Keratinocyte (primary cell): ENCODE measurements around the gene ANKS1B.

Source experiments
- CTCF ChIP-seq, 3 experiments: IDR thresholded peaks in 1 of 3; conservative IDR thresholded peaks in 1 of 3; optimal IDR thresholded peaks in 1 of 3; 2 replicates in 2 of 3; 3 replicates in 1 of 3; pipeline versions ENCODE3 to v1.5.1; 2011; ENCODE audit warnings: low read length in 3 of 3, mild to moderate bottlenecking in 3 of 3, moderate library complexity in 2 of 3, control low read depth in 1 of 3, inconsistent platforms in 1 of 3; ENCODE audit not compliant: insufficient read depth in 2 of 3; ENCODE audit errors: extremely low read depth in 1 of 3
- EZH2 ChIP-seq: IDR thresholded peaks from one replicate; pipeline ENCODE4 v1.6.1; 2012; ENCODE audit warnings: inconsistent platforms, mild to moderate bottlenecking, low read length, moderate library complexity

DNA sequence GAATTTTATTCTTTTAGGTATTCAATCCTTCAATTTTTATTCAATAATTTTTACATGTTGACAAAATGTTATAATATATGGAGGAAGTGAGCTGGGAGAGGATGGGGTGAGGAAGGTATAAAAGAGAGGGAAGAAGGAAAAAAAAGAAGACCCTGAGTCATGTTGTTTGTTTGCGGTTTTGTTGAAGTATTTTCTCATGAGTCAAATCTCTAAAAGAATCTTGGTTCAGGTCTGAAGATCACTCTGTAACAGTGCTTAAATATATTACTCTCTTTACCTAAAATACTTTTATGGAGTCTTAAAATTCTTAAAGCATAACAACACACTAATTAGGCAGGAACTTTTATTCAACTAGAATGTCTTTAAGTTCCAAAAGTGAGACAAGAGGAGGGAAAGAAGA is 826.8 kb downstream of the ANKS1B start:
- no peak for TF ChIP-seq CTCF (optimal IDR thresholded peaks at IDR 0.05 in 1 of 3, IDR thresholded peaks at IDR 0.05 in 1 of 3, conservative IDR thresholded peaks at IDR 0.05 in 1 of 3; ENCODE audit: extremely low read depth in 1 of 3, insufficient read depth in 2 of 3, low read length in 3 of 3)
- no peak for TF ChIP-seq EZH2
